Osteoblast (primary cell): Measurements from ENCODE around the gene KLHL25. TPM values are rescaled to one million over a fixed set of nuclear protein-coding genes. Genes with fewer than 3 reads are reported as not detected.
"Not testable (repeated sequence)": the region's sequence is repeated elsewhere in the genome, so short reads cannot be mapped to it uniquely, and the experiment has no call there.

Experiments used
- DNase-seq: peaks from one replicate; pipeline ENCODE4 v3.0.0; 2011; ENCODE audit warnings: low spot score, mixed read lengths; ENCODE audit not compliant: insufficient read length; ENCODE audit errors: missing footprints
- H2AFZ ChIP-seq: 2 replicates; pipeline ENCODE4 v1.6.0; 2011; ENCODE audit warnings: mild to moderate bottlenecking, low read length
- H3K27ac ChIP-seq: 2 replicates; pipeline ENCODE4 v1.5.1; 2011; ENCODE audit warnings: mild to moderate bottlenecking, low read depth, low read length, moderate library complexity
- H3K27me3 ChIP-seq: 2 replicates; pipeline ENCODE4 v1.6.0; 2012; ENCODE audit warnings: mild to moderate bottlenecking, control low read depth, inconsistent platforms, low read length, moderate library complexity; ENCODE audit not compliant: insufficient read depth
- H3K36me3 ChIP-seq: 2 replicates; pipeline ENCODE4 v1.5.1; 2011; ENCODE audit warnings: mild to moderate bottlenecking, low read length, control low read depth, moderate library complexity; ENCODE audit not compliant: insufficient read depth
- H3K4me1 ChIP-seq: 2 replicates; pipeline ENCODE4 v1.5.1; 2011; ENCODE audit warnings: mild to moderate bottlenecking, low read length, control low read depth, moderate library complexity; ENCODE audit not compliant: insufficient read depth
- H3K4me2 ChIP-seq: 2 replicates; pipeline ENCODE4 v1.6.0; 2011; ENCODE audit warnings: mild to moderate bottlenecking, low read length; ENCODE audit not compliant: insufficient read depth
- H3K4me3 ChIP-seq: fragments of 200-600 bp; sonication (generic); 3 replicates; pipeline ENCODE4 v1.5.1; 2012; ENCODE audit warnings: mild to moderate bottlenecking, low read length, inconsistent platforms; ENCODE audit not compliant: insufficient read depth
- H3K79me2 ChIP-seq: 2 replicates; pipeline ENCODE4 v1.6.0; 2012; ENCODE audit warnings: mild to moderate bottlenecking, low read length, control low read depth, inconsistent platforms; ENCODE audit not compliant: insufficient read depth
- H3K9me3 ChIP-seq: 2 replicates; pipeline ENCODE4 v1.5.1; 2011; ENCODE audit warnings: low read depth, low read length, control low read depth
- H4K20me1 ChIP-seq: 2 replicates; pipeline ENCODE4 v1.6.0; 2012; ENCODE audit warnings: mild to moderate bottlenecking, low read length, control low read depth; ENCODE audit not compliant: insufficient read depth
- total RNA-seq: library from RNA; depleted of rRNA; stranded (reverse); fragments of >200 nt; gene quantifications from 2 replicates; pipeline ENCODE4 v1.2.3, GENCODE V29; 2012
- TF ChIP-seq, protein P1 (sequence below): IDR thresholded peaks from 2 replicates; pipeline ENCODE4 v1.5.1; 2011; ENCODE audit warnings: mild to moderate bottlenecking, low read depth, low read length, moderate library complexity; ENCODE audit errors: extremely low read depth

Gene KLHL25
- total RNA-seq, 1 donor, result 4.3 TPM

DNA sequence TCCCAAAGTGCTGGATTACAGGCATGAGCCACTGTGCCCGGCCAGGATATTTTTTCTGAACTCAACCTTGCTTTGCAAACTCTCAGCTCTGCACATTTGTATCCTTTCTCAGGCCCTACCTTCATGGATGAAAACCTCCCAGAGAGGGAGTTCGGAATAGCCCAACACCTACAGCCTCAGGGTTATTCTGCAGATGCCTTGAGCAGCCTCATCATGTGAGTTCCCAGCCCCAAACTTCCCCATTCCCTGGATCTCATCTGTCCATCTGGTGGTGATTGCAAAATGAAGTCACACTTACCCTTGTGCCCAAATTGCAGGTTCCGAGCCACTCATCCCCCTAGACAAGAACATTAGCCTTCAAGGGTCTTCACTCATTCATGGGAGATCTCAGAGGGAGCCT, 39.9 kb upstream of the KLHL25 start:
- Histone ChIP-seq H3K9me3 (no peaks in the 10 kb centered on the region), H3K4me1 (no peaks in the 10 kb centered on the region), H4K20me1 (no peaks in the 10 kb centered on the region), H2AFZ (no peak overlapping the region), H3K36me3 (no peaks in the 10 kb centered on the region), H3K4me2 (no peak overlapping the region), H3K4me3 (no peak overlapping the region), H3K27ac (no peak overlapping the region), H3K79me2 (no peaks in the 10 kb centered on the region), H3K27me3 (no peaks in the 10 kb centered on the region)
- no peak for DNase-seq
- TF ChIP-seq, protein P1, sequence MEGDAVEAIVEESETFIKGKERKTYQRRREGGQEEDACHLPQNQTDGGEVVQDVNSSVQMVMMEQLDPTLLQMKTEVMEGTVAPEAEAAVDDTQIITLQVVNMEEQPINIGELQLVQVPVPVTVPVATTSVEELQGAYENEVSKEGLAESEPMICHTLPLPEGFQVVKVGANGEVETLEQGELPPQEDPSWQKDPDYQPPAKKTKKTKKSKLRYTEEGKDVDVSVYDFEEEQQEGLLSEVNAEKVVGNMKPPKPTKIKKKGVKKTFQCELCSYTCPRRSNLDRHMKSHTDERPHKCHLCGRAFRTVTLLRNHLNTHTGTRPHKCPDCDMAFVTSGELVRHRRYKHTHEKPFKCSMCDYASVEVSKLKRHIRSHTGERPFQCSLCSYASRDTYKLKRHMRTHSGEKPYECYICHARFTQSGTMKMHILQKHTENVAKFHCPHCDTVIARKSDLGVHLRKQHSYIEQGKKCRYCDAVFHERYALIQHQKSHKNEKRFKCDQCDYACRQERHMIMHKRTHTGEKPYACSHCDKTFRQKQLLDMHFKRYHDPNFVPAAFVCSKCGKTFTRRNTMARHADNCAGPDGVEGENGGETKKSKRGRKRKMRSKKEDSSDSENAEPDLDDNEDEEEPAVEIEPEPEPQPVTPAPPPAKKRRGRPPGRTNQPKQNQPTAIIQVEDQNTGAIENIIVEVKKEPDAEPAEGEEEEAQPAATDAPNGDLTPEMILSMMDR, result no peak

DNA sequence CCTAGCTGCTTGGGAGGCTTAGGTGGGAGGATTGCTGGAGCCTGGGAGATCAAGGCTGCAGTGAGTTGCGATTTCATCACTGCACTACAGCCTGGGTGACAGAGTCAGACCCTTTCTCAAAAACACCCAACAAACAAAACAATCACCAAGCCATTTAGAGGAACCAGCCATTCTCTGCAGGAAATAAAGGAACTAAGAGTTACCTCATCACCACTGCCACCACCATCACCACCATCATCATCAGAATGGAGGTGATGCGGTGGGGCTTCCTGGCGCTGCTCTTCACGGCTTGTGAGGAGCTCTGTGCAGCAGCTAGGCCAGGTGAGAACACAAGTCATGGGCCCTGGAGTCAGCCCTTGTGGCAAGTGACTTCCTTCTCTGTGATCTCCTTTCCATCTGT, 37.7 kb upstream of the KLHL25 start:
- Histone ChIP-seq H3K36me3 (no peaks in the 10 kb centered on the region), H3K4me3 (no peak overlapping the region), H3K9me3 (no peaks in the 10 kb centered on the region), H2AFZ (no peak overlapping the region), H3K27me3 (no peaks in the 10 kb centered on the region), H3K27ac (no peak overlapping the region), H4K20me1 (no peaks in the 10 kb centered on the region), H3K4me1 (no peaks in the 10 kb centered on the region), H3K4me2 (no peak overlapping the region), H3K79me2 (no peaks in the 10 kb centered on the region)
- DNase-seq, result peak; percentile 52
- TF ChIP-seq, protein P1, result no peak

DNA sequence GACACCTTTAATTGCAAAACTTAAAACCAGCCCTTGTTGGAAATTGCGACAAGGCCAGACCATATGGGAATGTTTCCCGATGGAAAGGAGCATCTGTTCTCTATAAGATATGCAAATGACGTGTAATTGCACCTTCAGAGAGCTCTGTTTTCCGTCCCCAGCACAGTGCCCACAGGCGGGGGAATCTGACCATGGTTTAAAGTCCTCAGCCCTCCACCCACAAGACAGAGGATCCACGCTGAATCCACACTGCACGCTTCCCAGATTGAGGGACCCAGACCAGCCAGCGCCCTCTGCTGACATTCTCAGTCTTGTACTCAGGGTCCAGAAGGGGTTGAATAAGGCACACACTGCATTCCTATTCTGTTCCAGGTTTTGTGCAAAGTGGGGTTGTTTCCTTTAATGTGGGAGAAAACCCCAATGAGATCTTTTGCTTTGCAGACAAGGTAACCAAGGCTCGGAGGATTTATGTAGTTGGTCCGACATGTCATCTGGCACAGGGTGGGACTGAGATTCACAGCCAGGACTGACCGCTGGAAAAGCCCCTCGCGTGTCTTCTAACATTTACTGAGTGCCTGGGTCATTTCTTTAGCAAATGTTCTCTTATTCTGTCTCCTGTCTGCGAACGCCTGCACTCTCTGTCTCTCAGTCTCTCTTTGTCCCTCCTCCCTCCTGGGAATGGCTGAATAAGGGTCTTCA, 36.8 kb upstream of the KLHL25 start:
- TF ChIP-seq, protein P1, result peak; percentile 83
- no peak overlapping the region for H2AFZ ChIP-seq

DNA sequence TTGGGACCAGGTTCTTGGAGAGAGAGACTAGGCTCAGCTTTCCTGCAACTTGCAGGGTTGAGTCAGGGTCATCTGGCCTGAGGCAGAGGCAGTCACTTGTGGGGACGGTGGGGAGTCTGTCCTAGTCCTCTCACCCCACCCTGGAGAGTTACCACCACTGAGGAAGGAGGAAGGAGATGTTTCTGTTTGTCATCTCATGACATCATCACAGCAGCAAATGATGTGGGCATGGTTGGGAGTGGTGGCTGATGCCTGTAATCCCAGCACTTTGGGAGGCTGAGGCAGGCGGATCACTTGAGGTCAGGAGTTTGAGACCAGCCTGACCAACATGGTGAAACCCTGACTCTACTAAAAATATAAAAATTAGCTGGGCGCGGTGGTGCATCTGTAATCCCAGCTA, 35.0 kb upstream of the KLHL25 start:
- not testable (repeated sequence) for H3K4me1 ChIP-seq, H3K4me3 ChIP-seq, H2AFZ ChIP-seq, H3K27me3 ChIP-seq, H3K36me3 ChIP-seq, DNase-seq, H3K4me2 ChIP-seq, H4K20me1 ChIP-seq, H3K9me3 ChIP-seq, H3K27ac ChIP-seq, H3K79me2 ChIP-seq

More for the DNA sequence above, 36.8 kb upstream of the KLHL25 start:
- no peak overlapping the region for H3K4me2 ChIP-seq
- H3K27ac ChIP-seq, result no peak overlapping the region
- H3K9me3 ChIP-seq, result no peaks in the 10 kb centered on the region
- peak; percentile 83 for DNase-seq
- H3K27me3 ChIP-seq, result no peaks in the 10 kb centered on the region
- no peak overlapping the region for H3K4me3 ChIP-seq
- no peaks in the 10 kb centered on the region for H3K4me1 ChIP-seq
- no peaks in the 10 kb centered on the region for H4K20me1 ChIP-seq
- no peaks in the 10 kb centered on the region for H3K36me3 ChIP-seq
- H3K79me2 ChIP-seq, result no peaks in the 10 kb centered on the region
